HUDEP-2 (cell line): ENCODE measurements around the gene NUP214.
"Not testable (repeated sequence)": the region's sequence is repeated elsewhere in the genome, so short reads cannot be mapped to it uniquely, and the experiment has no call there.

ENCODE experiments used
- DNase-seq, 76 experiments: peaks; one replicate each; lab custom pipeline; 2025; ENCODE audit not compliant: unreplicated experiment in 76 of 76; lab: John Stamatoyannopoulos, UW

Gene NUP214

DNA sequence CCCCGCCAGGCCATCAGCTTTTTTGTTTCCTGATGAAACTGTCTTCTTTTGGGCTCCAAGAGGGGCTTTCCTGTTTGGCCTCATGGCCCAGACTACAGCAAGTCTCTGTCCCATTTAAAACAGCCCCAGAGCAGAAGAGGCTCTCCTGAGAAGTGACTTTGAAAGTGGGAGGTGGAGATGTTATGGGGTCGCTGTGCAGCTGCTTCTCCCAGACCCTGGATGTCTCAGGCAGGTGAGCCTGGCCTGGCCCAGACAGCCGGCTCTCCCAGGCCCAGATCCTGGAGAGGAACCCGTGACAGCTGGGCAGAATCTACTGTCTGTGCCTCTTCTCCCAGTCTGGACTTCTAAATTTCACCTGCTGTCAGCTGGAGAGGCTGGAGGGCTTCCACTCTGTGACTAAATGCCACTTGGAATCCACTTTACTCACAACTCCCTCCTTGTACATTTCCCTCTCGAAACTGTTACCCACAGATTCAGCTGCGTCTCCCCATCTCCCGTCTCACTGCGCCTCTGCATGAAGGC lies 130.4 kb downstream of the NUP214 start:
- DNase-seq, result no peak

DNA sequence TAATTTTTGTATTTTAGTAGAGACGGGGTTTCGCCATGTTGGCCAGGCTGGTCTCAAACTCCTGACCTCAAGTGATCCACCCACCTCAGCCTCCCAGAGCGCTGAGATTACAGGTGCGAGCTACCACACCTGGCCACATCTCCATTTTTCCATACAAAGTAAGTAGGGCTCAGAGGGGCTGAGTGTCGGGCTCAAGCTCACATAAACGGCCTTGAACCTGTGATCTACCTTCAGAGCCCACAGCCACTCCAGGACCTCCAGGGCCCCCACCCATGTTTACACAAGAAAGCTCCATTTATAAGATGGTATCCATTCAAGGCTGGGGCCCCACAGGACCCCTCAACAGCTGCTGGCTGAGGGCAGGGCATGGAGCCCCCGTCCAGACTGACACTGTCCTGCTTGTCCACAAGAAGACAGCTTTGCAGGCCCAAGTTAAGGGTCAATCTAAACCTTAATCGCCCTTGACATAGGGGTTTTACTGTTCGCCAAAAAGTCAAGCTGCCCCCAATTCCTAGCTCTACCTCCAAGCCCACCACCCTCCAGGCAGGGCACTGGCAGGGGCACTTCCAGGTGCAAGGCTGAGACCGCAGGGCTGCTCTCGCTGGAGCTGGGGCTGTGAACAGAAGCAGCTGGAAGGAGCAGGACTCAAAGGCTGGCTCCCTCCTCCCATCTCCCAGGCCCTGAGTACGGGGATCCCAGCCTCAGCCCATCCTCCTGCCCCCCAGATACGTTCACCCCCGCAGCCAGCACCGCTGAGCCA lies 132.1 kb downstream of the NUP214 start:
- DNase-seq, result no peak

DNA sequence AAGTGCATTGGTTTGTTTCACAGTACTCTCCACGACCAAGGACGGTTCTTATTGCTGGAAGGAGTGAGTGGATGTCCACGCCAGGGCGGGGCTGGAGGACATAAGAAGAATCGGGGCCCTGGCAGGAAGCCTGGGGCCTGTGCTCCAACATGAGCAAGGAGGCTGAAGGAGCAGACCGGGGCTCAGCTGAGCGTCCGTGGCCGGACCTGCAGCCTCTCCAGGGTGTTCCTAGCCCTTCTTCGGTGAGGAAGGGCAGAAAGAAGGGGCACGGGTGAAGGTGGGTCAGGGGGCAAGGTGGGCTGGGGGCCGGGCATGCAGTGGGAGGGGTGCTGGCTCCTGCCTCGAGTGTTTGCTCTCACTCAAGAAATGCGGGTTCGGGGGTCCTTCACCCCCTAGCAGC lies 132.8 kb downstream of the NUP214 start:
- DNase-seq, result no peak

DNA sequence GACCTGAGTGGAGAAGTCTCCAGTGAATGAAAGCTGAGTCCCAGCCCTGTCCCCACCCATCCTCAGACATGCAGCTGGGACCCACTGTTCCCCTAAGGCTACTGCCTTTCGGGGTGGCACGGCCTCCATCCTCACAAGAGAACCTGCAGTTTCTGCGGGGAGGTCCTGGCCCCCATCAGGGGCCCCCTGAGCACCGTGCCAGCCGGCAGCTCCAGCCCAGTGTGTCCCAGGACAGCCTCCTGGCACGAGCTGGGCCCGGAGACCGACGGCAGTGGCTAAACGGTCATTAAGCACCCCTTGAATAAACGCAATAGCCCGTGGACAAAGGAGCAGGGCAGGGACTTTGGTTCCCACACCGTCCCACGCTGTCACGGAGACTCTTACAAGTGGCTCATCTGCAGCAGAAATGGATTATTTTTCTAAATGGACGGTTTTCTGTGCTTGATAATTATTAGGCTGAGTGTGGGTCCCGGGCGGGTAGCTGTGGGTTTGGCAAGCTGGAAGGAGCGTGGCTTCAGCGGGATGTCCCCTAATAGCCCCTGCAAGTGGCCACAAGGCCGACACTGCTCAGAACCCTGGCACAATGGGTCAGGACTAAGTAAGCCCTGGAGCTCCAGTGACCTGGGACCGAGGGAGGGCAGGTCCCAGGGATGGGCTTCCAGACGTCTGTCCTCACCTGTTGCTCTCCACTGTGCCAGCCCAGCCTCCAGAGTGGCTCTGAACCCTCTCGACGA lies 133.5 kb downstream of the NUP214 start:
- no peak for DNase-seq

DNA sequence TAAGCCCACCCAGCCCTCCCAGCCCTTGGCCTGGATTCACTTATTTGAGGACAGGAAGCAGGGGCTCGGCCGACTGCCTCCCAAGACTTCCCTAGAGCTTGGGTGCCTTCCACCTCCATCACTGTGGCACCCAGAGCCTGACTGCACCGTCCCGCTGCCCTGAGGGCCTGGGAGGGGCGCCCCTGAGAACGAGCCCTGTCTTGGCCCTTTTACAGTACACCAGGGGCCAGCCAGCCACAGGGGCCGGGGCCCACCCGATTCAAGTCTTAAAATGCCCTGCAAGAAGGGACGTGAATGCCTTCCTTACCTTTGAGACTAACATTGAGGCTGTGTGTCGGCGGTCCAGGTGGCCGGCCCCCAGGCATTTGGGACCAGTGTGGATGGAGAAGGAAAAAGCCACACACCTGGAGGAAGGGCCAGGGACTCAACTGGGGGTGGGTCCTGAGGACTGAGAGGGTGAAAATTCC lies 134.1 kb downstream of the NUP214 start:
- DNase-seq, result no peak

DNA sequence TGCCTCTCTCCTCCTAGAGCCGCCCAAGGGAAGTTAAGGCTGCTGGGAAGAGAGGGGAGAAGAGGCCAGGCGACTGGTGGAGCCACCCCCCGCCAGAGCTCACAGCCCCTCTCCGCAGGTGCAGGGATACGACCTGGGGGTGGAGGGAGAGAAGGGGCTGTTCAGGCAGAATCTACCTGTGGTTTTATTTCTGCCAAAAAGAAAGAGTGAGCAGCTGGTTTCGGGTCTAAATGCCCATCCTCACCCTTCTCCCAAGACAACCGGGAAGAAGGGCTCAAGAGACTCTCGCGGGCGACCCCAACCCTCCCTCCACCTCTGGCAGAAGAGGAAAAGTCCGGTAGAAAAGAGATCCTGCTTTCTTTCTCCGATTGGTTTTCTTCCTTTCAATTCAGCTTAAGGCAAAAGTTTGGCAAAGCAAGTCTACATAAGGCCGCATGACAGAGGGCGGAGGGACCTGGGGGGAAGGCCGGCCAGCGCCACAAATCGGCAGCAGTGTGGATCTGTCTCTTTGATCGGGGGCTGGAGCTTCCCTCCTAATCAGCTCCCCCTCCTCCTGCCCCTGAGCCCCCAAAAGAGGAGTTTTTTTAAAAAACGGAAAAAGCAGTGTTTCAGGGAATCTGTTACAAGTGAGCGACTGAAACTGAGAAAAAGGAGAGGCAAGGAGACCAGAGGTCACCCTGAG lies 134.7 kb downstream of the NUP214 start:
- no peak for DNase-seq

DNA sequence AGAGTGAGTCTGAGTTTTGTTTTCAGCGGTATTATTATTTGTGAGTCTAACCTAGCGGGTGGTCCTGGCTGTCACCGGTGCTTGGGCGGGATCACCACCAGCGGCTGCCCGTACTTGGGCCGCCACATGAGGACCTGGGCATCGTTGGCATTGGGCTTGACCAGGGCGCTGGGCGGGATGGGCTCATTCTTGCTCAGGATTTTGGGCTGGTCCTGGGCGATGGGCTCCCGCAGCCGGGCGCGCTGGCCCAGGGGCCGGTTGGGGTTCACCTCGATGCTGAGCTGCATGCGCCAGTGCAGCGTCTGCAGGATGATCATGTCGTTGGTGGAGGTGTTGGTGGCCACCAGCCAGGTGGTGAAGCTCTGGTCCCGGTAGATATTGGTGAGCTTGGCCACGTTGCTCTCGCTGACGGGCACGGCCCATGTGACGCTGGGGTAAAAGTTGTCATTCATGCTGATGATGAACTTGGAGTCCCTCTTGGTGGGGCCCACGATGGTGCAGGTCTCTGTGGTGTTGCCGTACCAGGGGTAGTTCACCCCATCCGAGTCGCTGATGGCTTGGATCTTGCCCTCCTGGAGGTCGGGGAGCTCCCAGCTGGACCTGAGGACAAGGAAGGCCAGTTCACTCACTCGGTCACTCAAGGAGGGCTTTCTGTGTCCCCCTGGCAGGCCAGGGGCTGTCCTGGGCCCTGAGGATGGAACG lies 135.5 kb downstream of the NUP214 start:
- no peak for DNase-seq

DNA sequence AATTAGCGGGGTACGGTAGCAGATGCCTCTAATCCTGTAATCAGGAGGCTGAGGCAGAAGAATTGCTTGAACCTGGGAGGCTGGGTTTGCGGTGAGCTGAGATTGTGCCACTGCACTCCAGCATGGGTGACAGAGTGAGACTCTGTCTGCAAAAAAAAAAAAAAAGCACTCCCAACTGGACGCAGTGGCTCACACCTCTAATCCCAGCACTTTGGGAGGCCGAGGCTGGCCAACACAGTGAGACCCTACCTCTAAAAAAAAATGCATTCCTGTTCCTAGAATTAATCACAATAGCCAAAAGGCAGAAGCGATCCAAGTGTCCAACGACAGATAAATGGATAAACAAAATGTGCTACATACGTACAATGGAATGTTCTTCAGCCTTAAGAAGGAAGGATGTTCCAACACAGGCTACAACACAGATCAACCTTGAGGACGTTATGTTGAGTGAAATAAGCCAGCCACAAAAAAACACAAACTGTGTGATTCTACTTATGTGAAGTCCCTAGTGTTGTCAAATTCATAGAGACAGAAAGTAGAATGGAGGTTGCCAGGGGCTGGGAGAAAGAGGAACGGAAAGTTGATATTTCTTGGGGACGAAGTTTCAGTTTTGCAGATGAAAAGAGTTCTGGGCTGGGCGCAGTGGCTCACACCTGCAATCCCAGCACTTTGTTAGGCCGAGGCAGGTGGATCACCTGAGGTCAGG lies 137.1 kb downstream of the NUP214 start:
- DNase-seq, result no peak

DNA sequence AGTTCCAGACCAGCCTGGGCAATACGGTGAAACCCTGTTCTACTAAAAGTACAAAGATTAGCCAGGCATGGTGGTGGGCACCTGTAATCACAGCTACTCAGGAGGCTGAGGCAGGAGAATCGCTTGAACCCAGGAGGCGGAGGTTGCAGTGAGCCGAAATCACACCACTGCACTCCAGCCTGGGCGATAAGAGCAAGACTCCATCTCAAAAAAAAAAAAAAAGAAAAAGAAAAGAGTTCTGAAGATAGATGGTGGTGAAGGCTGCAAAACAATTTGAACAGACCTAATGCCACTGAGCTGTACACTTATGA lies 137.6 kb downstream of the NUP214 start:
- DNase-seq, result not testable (repeated sequence)

DNA sequence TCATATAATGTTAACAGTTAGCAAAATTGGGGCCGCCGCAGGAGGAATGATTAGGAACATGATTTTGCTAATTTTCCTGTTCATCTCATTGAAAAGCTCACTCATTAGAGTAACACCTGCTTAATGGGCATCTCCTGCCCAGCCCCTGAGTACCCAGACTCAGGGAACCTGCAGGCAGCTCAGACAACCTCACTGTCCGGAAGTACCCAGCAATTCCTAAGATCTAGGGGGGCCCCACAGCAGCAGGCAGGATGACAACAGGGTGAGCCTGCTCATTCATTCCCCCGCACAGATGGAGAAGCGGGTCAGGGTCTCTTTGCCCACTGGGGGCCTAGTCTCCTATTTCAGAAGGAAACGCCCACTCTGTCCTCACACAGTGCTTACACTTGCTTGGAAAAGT lies 138.3 kb downstream of the NUP214 start:
- DNase-seq, result no peak

DNA sequence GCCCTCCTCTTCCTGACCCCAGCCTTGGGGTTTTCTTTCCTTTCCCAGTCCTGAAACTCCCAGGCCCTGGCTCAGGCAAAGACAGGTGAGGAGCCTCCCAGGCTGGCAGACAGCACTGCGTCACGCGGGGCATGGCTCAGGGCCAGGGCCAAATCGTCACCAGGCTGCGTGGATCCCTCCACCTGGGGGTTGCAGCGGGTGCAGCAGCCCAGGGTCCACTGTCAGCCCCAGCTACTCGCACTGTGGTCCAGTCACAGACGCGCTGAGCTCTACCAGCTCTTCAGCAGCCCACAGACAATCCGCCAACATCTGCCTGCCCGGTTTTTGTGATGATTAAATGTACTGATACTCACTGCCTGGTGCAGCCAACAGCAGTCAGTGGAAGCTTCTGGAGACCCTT lies 138.8 kb downstream of the NUP214 start:
- DNase-seq, result no peak

DNA sequence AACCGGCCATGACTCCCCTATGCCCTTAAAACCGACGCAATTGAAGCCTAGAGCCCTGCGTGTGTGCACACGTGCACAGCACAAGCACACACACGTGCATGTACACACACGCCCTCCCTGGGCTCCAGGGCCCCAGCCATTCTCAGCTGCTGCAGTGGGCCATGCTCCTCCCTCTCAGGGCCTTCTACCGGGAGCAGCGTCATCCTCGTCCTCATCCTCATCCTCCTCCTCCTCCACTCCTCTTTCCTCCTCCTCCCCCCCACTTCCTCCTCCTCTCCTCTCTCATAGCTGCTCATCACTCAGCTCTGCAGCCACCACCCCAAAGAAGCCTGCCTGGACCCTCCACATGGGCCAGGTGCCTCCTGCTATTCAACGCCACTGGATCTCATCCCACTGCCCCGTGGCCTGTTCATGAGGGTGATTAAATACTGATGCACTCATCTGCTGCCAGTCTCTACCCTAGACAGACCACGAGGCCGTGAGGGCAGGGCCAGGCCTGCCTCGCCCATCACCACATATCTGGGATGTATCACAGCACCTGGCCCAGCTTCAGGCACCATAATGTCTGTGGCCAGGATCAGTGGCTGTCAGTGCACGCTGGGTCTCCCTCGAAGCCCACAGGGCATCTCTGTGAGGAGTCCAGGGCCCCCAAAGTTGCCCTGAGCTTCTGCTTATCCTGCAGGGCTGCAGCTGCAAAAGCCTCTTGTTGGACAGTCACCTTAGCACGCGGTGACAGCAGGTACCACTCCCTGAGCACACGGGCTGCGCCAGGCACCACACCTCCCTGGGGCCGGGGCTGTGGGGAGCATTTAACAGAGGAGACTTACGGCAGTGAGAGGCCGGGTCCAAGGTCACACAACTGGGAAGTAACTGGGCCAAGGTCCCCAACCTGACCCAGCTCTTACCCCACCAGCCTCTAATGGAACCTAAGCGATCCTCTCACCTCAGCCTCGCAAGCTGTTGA lies 141.2 kb downstream of the NUP214 start:
- no peak for DNase-seq

DNA sequence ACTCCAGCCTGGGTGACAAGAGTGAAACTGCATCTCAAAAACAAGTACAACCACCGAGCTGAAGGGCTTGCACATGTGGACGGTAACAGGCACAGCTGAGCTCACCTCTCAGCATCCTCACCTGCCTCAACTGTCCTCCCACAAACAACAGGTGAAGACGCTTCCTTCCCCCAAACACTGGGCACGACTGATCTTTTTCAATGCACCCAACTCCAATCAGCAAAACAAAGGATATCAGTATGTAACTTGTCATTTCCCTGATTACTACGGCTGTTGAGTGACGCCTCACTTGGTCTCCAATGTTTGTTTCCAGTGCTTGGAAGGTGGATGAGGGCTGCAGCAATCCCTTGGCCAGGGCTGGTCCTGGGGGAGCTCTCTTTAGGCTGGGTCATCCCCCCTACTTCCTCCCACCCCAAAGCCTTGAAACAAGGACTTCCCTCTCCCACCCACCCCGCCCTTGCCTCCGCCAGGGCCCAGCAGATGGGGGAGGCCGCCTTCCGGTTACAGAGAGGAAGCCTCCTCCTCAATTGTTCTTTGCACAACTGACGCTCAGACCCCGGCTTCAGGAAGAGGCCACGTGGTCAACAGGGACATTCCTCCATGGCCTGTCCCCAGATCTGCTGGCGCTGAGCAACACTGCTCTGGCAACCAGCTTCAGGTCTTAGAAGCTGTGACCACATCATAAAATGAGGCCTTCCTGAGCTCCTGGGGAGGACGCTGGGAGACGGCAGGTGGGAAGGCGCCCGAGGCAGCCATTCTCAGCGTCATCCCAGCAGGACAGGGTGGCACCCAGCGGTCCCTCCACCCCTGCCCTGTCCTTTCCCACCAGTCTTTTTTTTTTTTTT lies 145.0 kb downstream of the NUP214 start:
- DNase-seq, result peak in 22 of 76 experiments; percentile 11 to 41 (median 22)

DNA sequence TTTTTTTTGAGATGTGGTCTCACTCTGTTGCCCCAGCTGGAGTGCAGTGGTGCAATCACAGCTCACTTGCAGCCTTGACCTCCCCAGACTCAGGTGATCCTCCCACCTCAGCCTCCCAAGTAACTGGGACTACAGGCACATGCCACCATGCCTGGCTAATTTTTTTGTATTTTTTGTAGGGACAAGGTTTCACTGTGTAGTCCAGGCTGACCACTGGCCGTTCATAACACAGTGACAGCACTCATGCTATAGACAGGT lies 145.6 kb downstream of the NUP214 start:
- not testable (repeated sequence) for DNase-seq

DNA sequence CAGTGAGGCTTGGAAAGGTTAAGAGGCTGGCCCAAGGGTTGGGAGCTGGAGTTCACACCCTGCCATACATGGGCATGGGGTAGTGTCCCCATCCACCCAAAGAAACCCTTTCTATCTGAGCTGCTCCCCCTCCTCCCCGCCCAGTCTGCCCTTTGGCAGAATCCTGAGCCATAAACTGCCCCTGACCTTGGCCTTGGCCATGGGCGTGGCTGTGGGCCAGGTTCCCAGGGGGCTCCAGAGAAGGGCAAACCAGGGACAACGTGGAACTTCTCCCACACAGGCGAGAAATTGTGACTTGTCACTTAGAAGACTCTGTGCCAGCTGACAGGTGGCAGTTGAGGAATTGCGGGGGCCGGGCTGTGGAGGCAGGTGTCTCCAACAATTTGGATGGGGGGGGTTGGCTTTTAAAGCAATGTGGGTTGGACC lies 146.1 kb downstream of the NUP214 start:
- no peak for DNase-seq

DNA sequence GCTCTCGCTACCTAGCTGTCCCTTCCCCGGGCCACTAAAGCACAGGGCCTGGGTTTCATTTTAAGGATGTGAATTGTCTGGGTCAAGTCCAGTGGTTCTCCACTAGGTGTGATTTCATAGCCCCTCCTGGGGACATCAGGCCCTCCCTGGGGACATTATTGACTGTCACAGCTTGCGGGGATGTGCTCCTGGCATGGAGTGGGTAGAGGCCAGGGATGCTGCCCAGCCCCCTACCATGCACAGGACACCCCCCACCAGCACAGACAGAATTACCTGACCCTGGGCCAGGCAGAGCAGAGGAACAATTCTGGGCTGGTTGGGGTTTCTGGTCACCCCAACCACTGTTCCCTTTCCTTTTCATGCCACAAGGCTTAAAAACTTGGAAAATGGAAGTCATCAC lies 146.8 kb downstream of the NUP214 start:
- DNase-seq, result no peak

DNA sequence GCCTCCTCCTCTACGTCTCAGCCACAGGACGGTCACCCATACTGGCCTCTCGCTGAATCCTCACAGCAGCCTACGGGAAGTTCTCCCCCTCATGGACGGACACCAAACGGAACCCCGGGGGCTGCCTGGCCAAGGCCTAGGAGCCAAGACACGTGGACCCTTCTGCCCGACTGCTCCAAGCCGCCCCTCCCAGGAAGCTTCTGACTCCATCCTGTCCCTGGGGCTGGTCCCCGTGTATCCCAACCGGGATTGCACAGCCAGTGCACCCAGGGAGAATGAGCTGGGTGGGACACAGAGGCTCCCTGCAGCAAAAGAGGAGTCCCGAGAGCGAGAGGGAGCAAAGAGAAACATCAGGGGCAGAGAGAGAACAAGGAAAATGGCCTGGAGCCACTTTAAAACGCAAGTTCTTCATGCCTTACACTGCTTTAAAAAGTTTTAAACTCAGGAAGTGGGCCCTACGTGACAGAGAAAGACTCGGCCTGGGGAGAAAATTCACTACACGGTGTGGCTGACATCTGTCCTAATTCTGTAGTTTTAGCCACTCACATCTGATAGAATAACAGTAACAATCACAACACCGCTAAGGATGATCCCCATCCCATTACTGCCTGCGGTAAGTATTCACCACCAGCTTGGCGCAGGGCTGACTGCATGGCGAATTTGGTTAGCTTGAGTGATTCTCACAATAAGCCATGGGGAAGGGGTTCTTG lies 147.9 kb downstream of the NUP214 start:
- DNase-seq, result peak in 26 of 76 experiments; percentile 9 to 43 (median 28)
